HepG2 (cell line): Measurements from ENCODE around the gene KRTAP10-9. TPM values are rescaled to one million over a fixed set of nuclear protein-coding genes. Genes with fewer than 3 reads are reported as not detected.

ENCODE experiments used
- AGO1 ChIP-seq: fragments of 200-400 bp; formaldehyde crosslinking; IDR thresholded peaks from 2 replicates; pipeline ENCODE4 v1.6.1; 2017; ENCODE audit warnings: mild to moderate bottlenecking, low read depth, low read length, moderate library complexity; ENCODE audit not compliant: poor library complexity, severe bottlenecking
- FOXP1 ChIP-seq, 2 experiments: fragments of 450-650 bp in 1 of 2; IDR thresholded peaks; 2 replicates each; pipeline ENCODE4 v1.6.1; 2017 to 2018; ENCODE audit warnings: antibody characterized with exemption in 1 of 2
- IRF1 ChIP-seq: sonication (generic); formaldehyde crosslinking; IDR thresholded peaks from 2 replicates; pipeline ENCODE4 v1.4.0; 2020; ENCODE audit warnings: low read depth, mild to moderate bottlenecking, missing genetic modification reagents
- NFIC ChIP-seq: IDR thresholded peaks from 2 replicates; pipeline ENCODE4 v1.6.1; 2012; ENCODE audit warnings: mild to moderate bottlenecking, low read length, inconsistent platforms
- SRF ChIP-seq: IDR thresholded peaks from 2 replicates; pipeline ENCODE4 v1.6.1; 2011; ENCODE audit warnings: mild to moderate bottlenecking, low read depth, low read length, moderate library complexity
- ZBTB7A ChIP-seq: sonication (generic); formaldehyde crosslinking; IDR thresholded peaks from 2 replicates; pipeline ENCODE4 v1.8.0; 2022; ENCODE audit warnings: mild to moderate bottlenecking, missing genetic modification reagents
- ZC3H4 ChIP-seq: sonication (generic); formaldehyde crosslinking; IDR thresholded peaks from 2 replicates; pipeline ENCODE4 v1.4.0; 2020; ENCODE audit warnings: missing genetic modification reagents, borderline replicate concordance
- ZKSCAN8 ChIP-seq: IDR thresholded peaks from 2 replicates; pipeline ENCODE4 v1.6.1; 2016; ENCODE audit warnings: borderline replicate concordance, missing genetic modification reagents, missing compliant biosample characterization
- ZNF160 ChIP-seq: sonication (generic); formaldehyde crosslinking; IDR thresholded peaks from 2 replicates; pipeline ENCODE4 v1.8.0; 2022; ENCODE audit warnings: mild to moderate bottlenecking, inconsistent platforms, missing genetic modification reagents
- ZNF598 ChIP-seq: sonication (generic); formaldehyde crosslinking; IDR thresholded peaks from 2 replicates; pipeline ENCODE4 v1.5.1; 2020; ENCODE audit warnings: mild to moderate bottlenecking, missing genetic modification reagents, borderline replicate concordance
- ZNF710 ChIP-seq: sonication (generic); formaldehyde crosslinking; IDR thresholded peaks from 2 replicates; pipeline ENCODE4 v1.5.0; 2020; ENCODE audit warnings: mild to moderate bottlenecking, missing genetic modification reagents, borderline replicate concordance
- polyA plus RNA-seq, 8 experiments: library from polyadenylated mRNA; depleted of rRNA in 3 of 8; stranded (reverse) in 7 of 8; unstranded in 1 of 8; fragments of >200 nt; fragmentation: Illumina TruSeq in 4 of 8; extraction: Trizol in 4 of 8; gene quantifications; 2 replicates each; pipeline versions ENCODE4 v1.2.1 to v1.2.3, GENCODE V29; 2011 to 2016; ENCODE audit warnings: low read depth in 4 of 8, missing spikeins in 1 of 8, mixed read lengths in 1 of 8; ENCODE audit not compliant: insufficient read depth in 1 of 8
- total RNA-seq, 5 experiments: library from RNA; depleted of rRNA; stranded (reverse); fragments of >200 nt; fragmentation: Illumina TruSeq; extraction: Trizol; gene quantifications; 2 replicates each; pipeline ENCODE4 v1.2.3, GENCODE V29; 2016; ENCODE audit warnings: low read depth in 1 of 5

KRTAP10-9 gene
- total and polyA plus RNA-seq, 2 of the 13 experiments (the other 11 are each of a cell fraction or from before 2014, with no cell fraction given), result not detected

GRCh38 chr21:44666401-44667320 lies 39.8 kb downstream of the KRTAP10-9 start, which contains the start of gene KRTAP12-2 (continued):
- TF ChIP-seq ZNF710 (CRISPR knock-in tag), result no peak
- no peak for TF ChIP-seq ZNF598 (CRISPR knock-in tag)
- no peak for TF ChIP-seq ZKSCAN8
- TF ChIP-seq ZBTB7A, result no peak
- no peak for TF ChIP-seq NFIC
- TF ChIP-seq IRF1 (CRISPR knock-in tag), result no peak
- no peak for TF ChIP-seq AGO1
- no peak for TF ChIP-seq ZC3H4 (CRISPR knock-in tag)
- no peak for TF ChIP-seq ZNF160
- TF ChIP-seq FOXP1 (IDR thresholded peaks at IDR 0.05), result no peak
- no peak for TF ChIP-seq FOXP1 (CRISPR knock-in tag; IDR thresholded peaks at IDR 0.05)
- TF ChIP-seq SRF, result no peak
